ENCODE results near the gene TSPAN9.

Gene TSPAN9

GRCh38 chr12:3145033-3145432 lies 67.9 kb downstream of the TSPAN9 start:
- no peak for DNase-seq

- DNase-seq, result no peak
These were observed 68.5 kb downstream of the TSPAN9 start for GRCh38 chr12:3145546-3146310.

GRCh38 chr12:3147260-3147659 lies 70.1 kb downstream of the TSPAN9 start:
- no peak for DNase-seq

GRCh38 chr12:3148366-3149000 lies 71.3 kb downstream of the TSPAN9 start:
- DNase-seq, result no peak

GRCh38 chr12:3149515-3150307 lies 72.5 kb downstream of the TSPAN9 start:
- no peak for DNase-seq

GRCh38 chr12:3150308-3150670 lies 73.1 kb downstream of the TSPAN9 start:
- no peak for DNase-seq

GRCh38 chr12:3150931-3151835 lies 74.0 kb downstream of the TSPAN9 start:
- peak in 1 of 2 experiments; percentile 36 for DNase-seq

GRCh38 chr12:3152011-3152511 lies 74.9 kb downstream of the TSPAN9 start:
- peak in 1 of 2 experiments; percentile 65 for DNase-seq

GRCh38 chr12:3152892-3153291 lies 75.7 kb downstream of the TSPAN9 start:
- DNase-seq, result no peak

GRCh38 chr12:3154006-3154405 lies 76.8 kb downstream of the TSPAN9 start:
- no peak for DNase-seq

- no peak for DNase-seq
These were observed 78.7 kb downstream of the TSPAN9 start for GRCh38 chr12:3155702-3156370.

GRCh38 chr12:3157581-3158323 lies 80.6 kb downstream of the TSPAN9 start:
- DNase-seq, result no peak

GRCh38 chr12:3158851-3159465 lies 81.8 kb downstream of the TSPAN9 start:
- DNase-seq, result no peak

GRCh38 chr12:3160081-3160480 lies 82.9 kb downstream of the TSPAN9 start:
- no peak for DNase-seq

- DNase-seq, result no peak
These were observed 84.7 kb downstream of the TSPAN9 start for GRCh38 chr12:3161861-3162260.

- no peak for DNase-seq
These were observed 87.4 kb downstream of the TSPAN9 start for GRCh38 chr12:3164454-3165077.

GRCh38 chr12:3165078-3165980 lies 88.2 kb downstream of the TSPAN9 start:
- no peak for DNase-seq

GRCh38 chr12:3167636-3168035 lies 90.5 kb downstream of the TSPAN9 start:
- no peak for DNase-seq

Measured in NCI-H2081 (cell line).